GM12872 (cell line): ENCODE measurements around the gene DDX39A.

Experiments
- TF ChIP-seq, protein P1 (sequence below): IDR thresholded peaks from 3 replicates; pipeline ENCODE4 v1.5.1; 2011; ENCODE audit warnings: low read depth, mild to moderate bottlenecking, low read length, moderate library complexity; ENCODE audit not compliant: insufficient read depth

The DDX39A gene

DNA sequence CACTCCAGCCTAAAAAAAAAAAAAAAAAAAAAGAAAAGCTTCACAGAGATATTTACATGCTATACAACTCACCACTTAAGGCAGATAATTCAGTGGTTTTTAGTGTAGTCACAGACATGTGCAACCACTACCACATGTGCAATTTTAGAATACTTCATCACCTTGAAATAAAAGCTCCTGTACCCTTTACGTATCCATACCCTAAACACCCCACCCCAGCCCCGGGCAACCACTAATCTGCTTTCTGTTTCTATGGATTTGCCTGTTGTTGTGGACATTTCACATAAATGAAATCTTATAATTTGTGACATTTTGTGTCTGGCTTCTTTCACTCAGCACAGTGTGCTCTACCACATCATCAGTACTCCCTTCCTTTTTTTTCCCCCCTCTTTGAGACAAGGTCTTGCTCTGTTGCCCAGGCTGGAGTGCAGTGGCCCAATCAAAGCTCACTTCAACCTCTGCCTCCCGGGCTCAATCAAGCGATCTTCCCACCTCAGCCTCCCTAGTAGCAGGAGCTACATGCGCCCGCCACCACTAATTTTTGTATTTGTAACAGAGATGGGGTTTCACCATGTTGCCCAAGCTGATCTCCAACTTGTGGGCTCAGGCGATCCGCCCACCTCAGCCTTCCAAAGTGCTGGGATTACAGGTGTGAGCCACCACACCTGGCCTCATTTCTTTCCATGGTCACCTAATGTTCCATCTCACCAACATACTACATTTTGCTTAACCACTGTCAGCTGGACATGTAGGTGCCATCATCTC lies 4.0 kb downstream of the DDX39A start:
- TF ChIP-seq, protein P1, sequence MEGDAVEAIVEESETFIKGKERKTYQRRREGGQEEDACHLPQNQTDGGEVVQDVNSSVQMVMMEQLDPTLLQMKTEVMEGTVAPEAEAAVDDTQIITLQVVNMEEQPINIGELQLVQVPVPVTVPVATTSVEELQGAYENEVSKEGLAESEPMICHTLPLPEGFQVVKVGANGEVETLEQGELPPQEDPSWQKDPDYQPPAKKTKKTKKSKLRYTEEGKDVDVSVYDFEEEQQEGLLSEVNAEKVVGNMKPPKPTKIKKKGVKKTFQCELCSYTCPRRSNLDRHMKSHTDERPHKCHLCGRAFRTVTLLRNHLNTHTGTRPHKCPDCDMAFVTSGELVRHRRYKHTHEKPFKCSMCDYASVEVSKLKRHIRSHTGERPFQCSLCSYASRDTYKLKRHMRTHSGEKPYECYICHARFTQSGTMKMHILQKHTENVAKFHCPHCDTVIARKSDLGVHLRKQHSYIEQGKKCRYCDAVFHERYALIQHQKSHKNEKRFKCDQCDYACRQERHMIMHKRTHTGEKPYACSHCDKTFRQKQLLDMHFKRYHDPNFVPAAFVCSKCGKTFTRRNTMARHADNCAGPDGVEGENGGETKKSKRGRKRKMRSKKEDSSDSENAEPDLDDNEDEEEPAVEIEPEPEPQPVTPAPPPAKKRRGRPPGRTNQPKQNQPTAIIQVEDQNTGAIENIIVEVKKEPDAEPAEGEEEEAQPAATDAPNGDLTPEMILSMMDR, result no peak

DNA sequence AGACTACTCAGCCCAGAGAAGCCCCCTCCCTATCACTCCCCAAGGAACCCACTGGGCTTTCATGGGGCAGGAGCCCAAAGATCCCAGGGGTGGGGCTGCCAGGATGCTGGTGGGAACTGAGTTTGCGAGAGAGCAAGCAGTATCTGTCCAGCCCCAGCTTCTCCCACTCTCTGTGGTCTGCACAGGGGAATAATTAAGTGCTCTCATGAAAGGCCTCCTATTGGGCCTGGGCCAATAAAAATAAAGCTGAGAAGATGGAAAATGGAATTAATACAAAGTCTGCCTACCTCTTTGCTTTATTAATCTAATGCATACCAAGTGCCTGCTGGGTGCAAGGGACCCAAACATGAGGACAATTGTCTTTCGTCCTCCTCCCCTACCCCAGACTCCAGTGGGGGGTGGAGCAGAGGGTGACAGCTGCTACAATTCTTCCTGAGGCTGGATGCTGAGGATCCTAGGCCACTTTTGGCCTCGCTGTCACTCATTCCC lies 5.4 kb downstream of the DDX39A start:
- TF ChIP-seq, protein P1, result no peak

- TF ChIP-seq, protein P1, result no peak
These were observed 6.0 kb downstream of the DDX39A start for GRCh38 chr19:14412996-14413692.

DNA sequence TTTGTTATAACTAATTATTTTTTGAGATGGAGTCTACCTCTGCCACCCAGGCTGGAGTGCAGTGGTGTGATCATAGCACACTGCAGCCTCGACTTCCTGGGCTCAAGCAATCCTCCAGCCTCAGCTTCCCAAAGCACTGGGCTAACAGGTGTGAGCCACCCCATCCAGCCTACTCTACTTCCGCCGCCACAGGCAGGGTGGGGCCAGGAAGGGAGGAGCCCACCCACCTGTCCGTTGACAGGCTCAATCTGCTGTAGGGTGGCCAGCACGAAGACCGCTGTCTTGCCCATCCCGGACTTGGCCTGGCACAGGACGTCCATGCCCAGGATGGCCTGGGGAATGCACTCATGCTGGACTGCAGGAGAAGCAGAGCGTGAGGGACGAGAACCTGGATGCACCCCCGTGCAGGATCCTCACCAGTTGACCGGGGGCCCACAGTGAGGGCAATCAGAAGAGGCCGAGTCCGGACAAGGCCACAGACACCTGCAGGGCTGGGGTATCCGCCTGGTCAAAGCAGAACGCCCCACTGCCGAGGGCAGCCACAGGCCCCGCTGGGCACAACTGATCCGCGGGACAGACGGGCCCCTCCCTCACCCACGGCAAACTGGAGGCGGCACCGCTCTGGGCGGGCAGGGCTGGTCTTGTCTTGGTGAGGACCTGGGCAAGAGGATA lies 6.7 kb downstream of the DDX39A start:
- TF ChIP-seq, protein P1, result no peak

DNA sequence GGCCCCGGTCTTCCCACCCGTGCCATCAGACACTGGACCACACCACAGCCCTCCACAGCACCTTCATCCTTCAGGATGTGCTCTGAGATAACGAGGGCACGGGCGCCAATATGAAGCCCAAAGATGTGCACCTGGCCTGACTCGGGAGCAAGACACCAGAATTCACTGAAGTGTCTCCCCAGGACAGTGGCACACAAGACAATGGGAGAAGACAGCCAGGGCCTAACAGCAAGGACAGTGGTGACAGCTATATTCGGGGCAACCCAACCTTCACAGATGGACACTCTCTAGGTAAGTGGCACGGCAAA lies 7.2 kb downstream of the DDX39A start:
- TF ChIP-seq, protein P1, result no peak

- TF ChIP-seq, protein P1, result no peak
These were observed 7.8 kb downstream of the DDX39A start for GRCh38 chr19:14411161-14411937.
